NCI-H748 (cell line): Measurements from ENCODE around the gene CCT8.
"Not testable (repeated sequence)": the region's sequence is repeated elsewhere in the genome, so short reads cannot be mapped to it uniquely, and the experiment has no call there.

Experiments used
- DNase-seq: peaks from one replicate; lab custom pipeline; 2025; ENCODE audit not compliant: unreplicated experiment; lab: John Stamatoyannopoulos, UW

Gene CCT8

DNA sequence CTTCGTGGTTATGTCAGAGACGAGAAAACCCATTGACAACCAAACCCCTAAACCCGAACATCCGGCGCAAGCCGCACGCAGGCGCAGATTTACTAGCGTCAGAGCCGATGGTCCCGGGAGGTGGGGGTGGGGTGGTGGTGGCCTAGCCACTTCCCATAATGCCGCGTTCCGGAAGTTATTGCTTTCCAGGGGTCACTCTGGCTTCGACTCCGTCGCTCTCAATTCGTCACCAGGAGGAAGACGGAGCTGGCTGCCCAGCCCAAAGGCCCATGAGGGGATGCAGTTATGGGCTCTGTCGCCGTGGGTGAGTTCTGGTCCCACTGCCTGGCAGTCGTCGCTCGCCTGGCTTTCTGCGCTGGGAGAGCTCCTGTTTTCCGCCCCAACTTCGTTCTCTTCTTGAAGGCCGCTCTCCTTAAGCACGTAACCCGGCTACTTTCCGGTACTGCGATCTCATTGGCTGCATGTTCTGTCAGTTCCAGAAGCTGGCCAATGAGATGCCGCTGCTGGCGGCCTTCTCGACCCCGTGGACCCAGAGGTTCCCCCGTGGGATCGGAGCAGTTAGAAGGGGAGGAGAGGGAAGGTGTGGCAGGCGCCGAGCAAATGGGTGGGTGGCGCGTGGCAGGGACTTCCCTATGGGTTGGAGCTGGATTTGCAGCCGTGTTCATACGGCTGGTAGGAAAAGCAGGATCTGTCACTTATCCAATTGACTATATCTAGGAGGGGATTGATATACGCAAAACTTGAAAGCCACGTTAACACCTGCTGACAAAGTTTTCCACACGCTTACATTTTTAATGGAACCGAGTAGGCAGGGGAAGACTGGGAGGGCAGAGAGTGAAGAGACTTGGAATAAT is 48.7 kb downstream of the CCT8 start, which contains the start of gene USP16:
TSS of gene USP16 (plus strand) at position 195 of the 854 bp plus-strand sequence. CDS start 3,246 bp downstream, outside the sequence.
- peak; percentile 96 for DNase-seq

- no peak for DNase-seq
Measured at GRCh38 chr21:29022166-29022565, 51.3 kb downstream of the CCT8 start.

DNA sequence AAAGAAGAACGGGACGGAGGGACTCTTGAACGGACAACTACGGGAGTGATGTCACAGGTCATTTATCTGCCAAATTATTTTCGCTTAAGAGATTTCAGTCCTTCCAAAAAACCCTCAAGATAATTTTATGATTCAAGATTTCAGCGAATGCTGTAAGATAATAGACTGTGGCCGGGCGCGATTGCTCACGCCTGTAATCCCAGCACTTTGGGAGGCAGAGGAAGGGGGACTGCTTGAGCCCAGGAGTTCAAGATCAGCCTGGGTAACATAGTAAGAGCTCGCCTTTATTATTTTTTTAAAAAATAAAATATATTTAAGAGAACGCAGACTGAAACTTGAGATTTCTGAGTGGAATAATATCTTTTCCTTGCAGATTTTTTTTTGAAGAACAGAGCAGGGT is 54.9 kb downstream of the CCT8 start:
- DNase-seq: peak; percentile 5

DNA sequence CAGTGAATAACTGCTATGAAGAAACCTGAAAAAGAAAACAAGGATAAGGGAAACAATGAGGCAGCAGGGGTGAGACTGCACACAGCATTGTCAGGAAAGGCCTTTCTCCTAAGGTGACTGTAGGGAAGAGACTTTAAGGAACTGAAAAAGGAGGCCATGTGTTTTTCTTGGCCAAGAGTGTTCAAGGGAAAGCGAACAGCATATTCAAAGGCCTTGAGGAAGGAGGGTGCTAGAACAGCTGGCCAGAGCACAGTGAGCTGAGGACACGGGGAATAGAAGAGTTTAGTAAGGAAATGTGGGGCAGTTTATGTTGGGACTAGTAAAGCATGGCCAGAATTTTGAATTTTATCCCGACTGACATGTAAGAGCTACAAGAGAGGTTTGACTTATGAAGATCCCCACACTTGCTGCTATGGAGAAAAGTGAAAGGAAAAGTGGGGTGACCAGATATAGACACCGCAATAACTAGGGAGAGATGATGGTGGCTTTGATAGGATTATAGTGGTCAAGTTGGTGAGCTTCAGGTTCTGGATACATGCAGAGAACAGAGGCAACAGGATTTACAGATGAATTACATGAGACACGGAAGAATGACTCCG is 55.7 kb downstream of the CCT8 start:
- no peak for DNase-seq

- DNase-seq: not testable (repeated sequence)
Measured at GRCh38 chr21:29011236-29011635, 62.2 kb downstream of the CCT8 start.

GRCh38 chr21:29008367-29008766 is 65.1 kb downstream of the CCT8 start:
- DNase-seq: no peak

DNA sequence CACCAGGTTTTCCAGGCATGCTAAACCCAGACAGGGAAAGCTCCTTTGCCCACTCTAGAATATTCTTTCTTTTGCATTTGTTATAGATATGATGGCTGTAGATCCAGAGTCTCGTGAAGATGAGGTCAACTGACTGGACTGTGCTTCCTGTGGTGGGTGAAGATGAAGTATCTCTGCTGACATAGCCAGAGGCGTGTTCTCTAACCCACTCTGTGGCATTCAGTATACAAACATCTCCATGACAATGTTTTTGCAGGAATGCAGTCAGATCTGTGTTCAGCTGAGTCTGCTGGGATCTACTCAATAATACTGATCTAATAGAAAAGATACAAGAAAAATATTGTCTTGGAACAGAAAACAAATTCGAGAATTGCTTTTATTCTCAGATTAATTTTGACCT is 65.6 kb downstream of the CCT8 start:
- DNase-seq: no peak

DNA sequence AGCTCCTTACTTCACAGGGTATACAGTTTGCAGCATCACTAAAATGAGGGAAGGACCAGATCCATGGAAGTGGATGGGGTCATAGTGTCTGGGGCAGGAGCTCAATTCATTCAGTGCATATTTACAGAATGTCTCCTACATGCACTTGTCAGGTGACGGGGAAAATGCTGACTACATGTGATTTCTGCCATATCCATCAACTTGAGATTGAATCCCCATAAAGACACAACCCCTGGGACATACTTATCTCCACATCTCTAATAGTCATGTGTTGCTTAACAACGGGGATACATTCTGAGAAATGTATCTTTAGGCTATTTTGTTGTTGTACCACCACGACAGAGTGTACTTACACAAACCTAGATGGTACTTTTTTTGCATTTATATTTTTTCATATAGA is 66.3 kb downstream of the CCT8 start:
- DNase-seq: no peak
